Measurements from ENCODE around the gene USP27X. TPM values are rescaled to one million over a fixed set of nuclear protein-coding genes. Genes with fewer than 3 reads are reported as not detected.

Gene USP27X
- total and polyA plus RNA-seq, 2 of the 8 experiments (the other 6 are each of a cell fraction or from before 2014, with no cell fraction given): 3.8 to 4.7 TPM

GRCh38 chrX:49878128-49878833, 1.0 kb upstream of the USP27X start (continued):
- TF ChIP-seq CHD7 (IDR thresholded peaks at IDR 0.05; ENCODE audit: insufficient replicate concordance, low read length): no peak
